Omental fat pad (tissue), 4 donors: Measurements from ENCODE around the gene HTR1B. TPM values are rescaled to one million over a fixed set of nuclear protein-coding genes. Genes with fewer than 3 reads are reported as not detected.

Experiments used
- ATAC-seq: fragments of 150-250 bp; one replicate; pipeline ENCODE4 v1.9.1; 2016; ENCODE audit warnings: mild to moderate bottlenecking, moderate library complexity; ENCODE audit not compliant: low FRiP score
- DNase-seq: peaks from one replicate; pipeline ENCODE4 v3.0.0-alpha.2; 2019; ENCODE audit warnings: low spot score
- CTCF ChIP-seq, 3 donors: fragments of 450-650 bp; IDR thresholded peaks; one replicate each; pipeline ENCODE4 v1.5.1; 2016 to 2017; ENCODE audit warnings: antibody characterized with exemption in 3 of 3, mild to moderate bottlenecking in 3 of 3, moderate library complexity in 2 of 3
- total RNA-seq, 4 donors: library from RNA; depleted of rRNA; stranded (reverse); fragments of >200 nt; gene quantifications; one replicate each; pipeline ENCODE4 v1.1.0, GENCODE V29; 2016

HTR1B gene
- total RNA-seq, 4 donors from 2014 or later, result not detected

GRCh38 chr6:77447254-77447653, 16.0 kb downstream of the HTR1B start:
- no peak for TF ChIP-seq CTCF (IDR thresholded peaks at IDR 0.05)
- no peak for ATAC-seq
- no peak for DNase-seq

DNA sequence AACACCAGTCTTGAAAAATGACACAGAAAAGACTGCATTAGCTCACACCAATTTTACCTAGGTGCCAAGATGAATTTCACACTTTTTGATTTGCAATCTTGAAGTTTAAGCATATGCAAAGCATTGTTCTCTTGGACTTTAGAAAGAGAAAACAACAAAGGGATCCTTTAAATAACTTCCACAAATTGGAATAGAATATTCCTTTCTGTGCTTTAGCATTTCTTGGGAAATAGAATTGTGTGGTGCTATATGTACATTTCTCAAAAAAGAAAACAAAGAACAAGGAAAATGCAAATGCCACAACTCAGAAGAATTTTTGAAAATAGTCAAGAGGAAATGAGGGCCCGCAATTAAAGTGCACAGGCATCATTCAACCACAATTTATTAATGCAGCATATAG, 17.0 kb downstream of the HTR1B start:
- ATAC-seq, result no peak
- DNase-seq, result no peak
- no peak for TF ChIP-seq CTCF (IDR thresholded peaks at IDR 0.05)

DNA sequence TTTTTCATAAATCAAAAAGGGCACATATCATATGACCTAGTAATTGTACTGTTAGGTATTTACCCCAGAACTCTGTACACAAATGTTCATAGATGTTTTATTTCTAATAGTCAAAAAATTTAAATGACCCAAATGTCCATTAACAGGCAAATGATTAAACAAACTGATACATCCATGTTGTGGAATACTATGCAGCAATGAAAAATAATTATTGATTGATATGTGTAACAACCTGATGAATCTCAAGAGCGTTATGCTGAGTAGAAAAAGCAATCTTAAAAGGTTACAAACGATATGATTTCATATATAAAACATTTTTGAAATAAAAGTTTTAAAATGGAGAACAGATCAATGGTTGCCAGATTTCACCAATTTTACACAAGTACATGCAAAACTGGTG, 18.1 kb downstream of the HTR1B start:
- ATAC-seq, result no peak
- no peak for DNase-seq
- TF ChIP-seq CTCF (IDR thresholded peaks at IDR 0.05), result no peak

- ATAC-seq (no peak), DNase-seq (no peak)
- TF ChIP-seq CTCF (IDR thresholded peaks at IDR 0.05), result no peak
Observed at GRCh38 chr6:77440206-77440976, 22.9 kb downstream of the HTR1B start.

- DNase-seq (no peak), ATAC-seq (no peak)
- TF ChIP-seq CTCF (IDR thresholded peaks at IDR 0.05), result no peak
Observed at GRCh38 chr6:77433888-77434287, 29.4 kb downstream of the HTR1B start.

GRCh38 chr6:77430504-77430903, 32.8 kb downstream of the HTR1B start:
- DNase-seq (no peak), ATAC-seq (no peak)
- no peak for TF ChIP-seq CTCF (IDR thresholded peaks at IDR 0.05)

- ATAC-seq (no peak), DNase-seq (no peak)
- TF ChIP-seq CTCF (IDR thresholded peaks at IDR 0.05), result no peak
Observed at GRCh38 chr6:77425671-77426070, 37.6 kb downstream of the HTR1B start.
